Osteoblast (primary cell): ENCODE measurements around the gene CDKN3. TPM values are rescaled to one million over a fixed set of nuclear protein-coding genes. Genes with fewer than 3 reads are reported as not detected.
"Not testable (repeated sequence)": the region's sequence is repeated elsewhere in the genome, so short reads cannot be mapped to it uniquely, and the experiment has no call there.

ENCODE experiments used
- DNase-seq: peaks from one replicate; pipeline ENCODE4 v3.0.0; 2011; ENCODE audit warnings: low spot score, mixed read lengths; ENCODE audit not compliant: insufficient read length; ENCODE audit errors: missing footprints
- H2AFZ ChIP-seq: 2 replicates; pipeline ENCODE4 v1.6.0; 2011; ENCODE audit warnings: mild to moderate bottlenecking, low read length
- H3K27ac ChIP-seq: 2 replicates; pipeline ENCODE4 v1.5.1; 2011; ENCODE audit warnings: mild to moderate bottlenecking, low read depth, low read length, moderate library complexity
- H3K27me3 ChIP-seq: 2 replicates; pipeline ENCODE4 v1.6.0; 2012; ENCODE audit warnings: mild to moderate bottlenecking, control low read depth, inconsistent platforms, low read length, moderate library complexity; ENCODE audit not compliant: insufficient read depth
- H3K36me3 ChIP-seq: 2 replicates; pipeline ENCODE4 v1.5.1; 2011; ENCODE audit warnings: mild to moderate bottlenecking, low read length, control low read depth, moderate library complexity; ENCODE audit not compliant: insufficient read depth
- H3K4me1 ChIP-seq: 2 replicates; pipeline ENCODE4 v1.5.1; 2011; ENCODE audit warnings: mild to moderate bottlenecking, low read length, control low read depth, moderate library complexity; ENCODE audit not compliant: insufficient read depth
- H3K4me2 ChIP-seq: 2 replicates; pipeline ENCODE4 v1.6.0; 2011; ENCODE audit warnings: mild to moderate bottlenecking, low read length; ENCODE audit not compliant: insufficient read depth
- H3K4me3 ChIP-seq: fragments of 200-600 bp; sonication (generic); 3 replicates; pipeline ENCODE4 v1.5.1; 2012; ENCODE audit warnings: mild to moderate bottlenecking, low read length, inconsistent platforms; ENCODE audit not compliant: insufficient read depth
- H3K79me2 ChIP-seq: 2 replicates; pipeline ENCODE4 v1.6.0; 2012; ENCODE audit warnings: mild to moderate bottlenecking, low read length, control low read depth, inconsistent platforms; ENCODE audit not compliant: insufficient read depth
- H3K9me3 ChIP-seq: 2 replicates; pipeline ENCODE4 v1.5.1; 2011; ENCODE audit warnings: low read depth, low read length, control low read depth
- H4K20me1 ChIP-seq: 2 replicates; pipeline ENCODE4 v1.6.0; 2012; ENCODE audit warnings: mild to moderate bottlenecking, low read length, control low read depth; ENCODE audit not compliant: insufficient read depth
- total RNA-seq: library from RNA; depleted of rRNA; stranded (reverse); fragments of >200 nt; gene quantifications from 2 replicates; pipeline ENCODE4 v1.2.3, GENCODE V29; 2012
- TF ChIP-seq, protein P1 (sequence below): IDR thresholded peaks from 2 replicates; pipeline ENCODE4 v1.5.1; 2011; ENCODE audit warnings: mild to moderate bottlenecking, low read depth, low read length, moderate library complexity; ENCODE audit errors: extremely low read depth

Gene CDKN3
- total RNA-seq, 1 donor: 7.6 TPM

DNA sequence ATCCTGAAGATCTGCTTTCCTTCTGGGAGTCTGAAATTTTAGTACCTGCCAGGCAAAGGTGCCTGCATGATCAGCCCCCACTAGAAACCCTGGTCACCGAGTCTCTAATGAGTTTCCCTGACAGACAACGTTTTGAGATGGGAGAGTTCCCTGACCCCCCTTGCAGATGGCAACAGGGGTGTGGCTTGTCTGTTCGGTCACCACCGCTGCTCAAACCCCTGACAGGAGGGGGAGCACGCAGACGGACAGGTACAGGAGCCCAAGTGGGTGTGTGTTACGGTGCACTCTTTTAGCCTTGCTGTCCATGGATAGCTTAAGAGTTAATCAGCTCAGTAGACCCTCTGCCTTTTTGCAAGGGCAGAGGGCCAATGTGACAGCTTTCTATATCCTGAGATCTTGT lies 19.3 kb upstream of the CDKN3 start:
- no peaks in the 10 kb centered on the region for H4K20me1 ChIP-seq
- H3K36me3 ChIP-seq: no peaks in the 10 kb centered on the region
- H2AFZ ChIP-seq: no peak overlapping the region
- H3K4me3 ChIP-seq: no peak overlapping the region
- no peak overlapping the region for H3K4me2 ChIP-seq
- TF ChIP-seq, protein P1, sequence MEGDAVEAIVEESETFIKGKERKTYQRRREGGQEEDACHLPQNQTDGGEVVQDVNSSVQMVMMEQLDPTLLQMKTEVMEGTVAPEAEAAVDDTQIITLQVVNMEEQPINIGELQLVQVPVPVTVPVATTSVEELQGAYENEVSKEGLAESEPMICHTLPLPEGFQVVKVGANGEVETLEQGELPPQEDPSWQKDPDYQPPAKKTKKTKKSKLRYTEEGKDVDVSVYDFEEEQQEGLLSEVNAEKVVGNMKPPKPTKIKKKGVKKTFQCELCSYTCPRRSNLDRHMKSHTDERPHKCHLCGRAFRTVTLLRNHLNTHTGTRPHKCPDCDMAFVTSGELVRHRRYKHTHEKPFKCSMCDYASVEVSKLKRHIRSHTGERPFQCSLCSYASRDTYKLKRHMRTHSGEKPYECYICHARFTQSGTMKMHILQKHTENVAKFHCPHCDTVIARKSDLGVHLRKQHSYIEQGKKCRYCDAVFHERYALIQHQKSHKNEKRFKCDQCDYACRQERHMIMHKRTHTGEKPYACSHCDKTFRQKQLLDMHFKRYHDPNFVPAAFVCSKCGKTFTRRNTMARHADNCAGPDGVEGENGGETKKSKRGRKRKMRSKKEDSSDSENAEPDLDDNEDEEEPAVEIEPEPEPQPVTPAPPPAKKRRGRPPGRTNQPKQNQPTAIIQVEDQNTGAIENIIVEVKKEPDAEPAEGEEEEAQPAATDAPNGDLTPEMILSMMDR: no peak
- H3K27ac ChIP-seq: no peak overlapping the region
- no peaks in the 10 kb centered on the region for H3K9me3 ChIP-seq
- peaks cover 23% of the 10 kb centered on the region for H3K27me3 ChIP-seq
- H3K4me1 ChIP-seq: peaks cover 8% of the 10 kb centered on the region
- no peaks in the 10 kb centered on the region for H3K79me2 ChIP-seq
- no peak for DNase-seq

DNA sequence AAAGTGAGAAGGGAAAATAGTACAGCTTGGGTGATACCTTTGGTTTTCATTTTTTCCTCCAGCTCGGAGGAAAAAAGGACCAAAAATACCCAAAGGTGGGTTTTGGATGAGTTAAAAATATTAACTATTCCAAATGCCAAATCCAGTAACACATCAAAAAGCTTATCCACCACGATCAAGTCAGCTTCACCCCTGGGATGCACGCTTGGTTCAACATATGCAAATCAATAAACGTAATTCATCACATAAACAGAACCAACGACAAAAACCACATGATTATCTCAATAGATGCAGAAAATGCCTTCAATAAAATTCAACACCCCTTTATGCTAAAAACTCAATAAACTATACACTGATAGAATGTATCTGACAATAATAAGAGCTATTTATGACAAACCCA lies 17.9 kb upstream of the CDKN3 start:
- not testable (repeated sequence) for H3K27ac ChIP-seq, H2AFZ ChIP-seq, H3K79me2 ChIP-seq, DNase-seq, H4K20me1 ChIP-seq, H3K4me1 ChIP-seq, H3K36me3 ChIP-seq, H3K9me3 ChIP-seq, H3K4me3 ChIP-seq, H3K4me2 ChIP-seq
- H3K27me3 ChIP-seq: peaks cover 23% of the 10 kb centered on the region

DNA sequence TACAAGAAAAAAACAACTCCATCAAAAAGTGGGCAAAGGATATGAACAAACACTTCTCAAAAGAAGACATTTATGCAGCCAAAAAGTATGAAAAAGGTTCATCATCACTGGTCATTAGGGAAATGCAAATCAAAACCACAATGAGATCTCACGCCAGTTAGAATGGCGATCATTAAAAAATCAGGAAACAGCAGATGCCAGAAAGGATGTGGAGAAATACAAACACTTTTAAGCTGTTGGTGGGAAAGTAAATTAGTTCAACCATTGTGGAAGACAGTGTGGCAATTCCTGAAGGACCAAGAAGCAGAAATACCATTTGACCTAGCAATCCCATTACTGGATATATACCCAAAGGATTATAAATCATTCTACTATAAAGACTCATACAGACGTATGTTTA lies 16.2 kb upstream of the CDKN3 start:
- DNase-seq: not testable (repeated sequence)

DNA sequence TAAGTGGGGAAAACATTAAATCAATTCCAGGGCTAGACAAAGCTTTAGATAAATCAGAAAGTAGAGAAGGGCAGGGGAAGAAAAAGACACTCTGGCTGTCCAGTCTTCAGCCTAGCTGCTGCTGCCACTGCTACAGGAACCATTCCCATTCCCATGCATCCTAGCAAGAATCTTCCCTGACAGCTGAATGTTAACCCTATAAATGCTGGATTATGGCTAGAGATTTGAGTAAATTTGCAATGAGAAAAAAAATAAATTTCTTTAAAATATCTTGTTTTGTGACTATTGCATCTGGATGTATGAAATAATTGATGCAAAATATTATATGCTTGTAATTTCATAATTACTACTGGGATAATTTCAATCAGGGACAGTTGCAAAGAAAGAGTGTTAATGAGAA lies 15.0 kb upstream of the CDKN3 start:
- DNase-seq: no peak
- Histone ChIP-seq H3K4me3 (no peak overlapping the region), H3K9me3 (no peaks in the 10 kb centered on the region), H2AFZ (no peak overlapping the region), H3K27ac (no peak overlapping the region), H3K4me2 (no peak overlapping the region), H4K20me1 (no peaks in the 10 kb centered on the region), H3K4me1 (peaks cover 2% of the 10 kb centered on the region), H3K79me2 (no peaks in the 10 kb centered on the region), H3K27me3 (peaks cover 38% of the 10 kb centered on the region), H3K36me3 (no peaks in the 10 kb centered on the region)
- TF ChIP-seq, protein P1: no peak

More for the DNA sequence above, 16.2 kb upstream of the CDKN3 start:
- H3K36me3 ChIP-seq, H4K20me1 ChIP-seq, H3K4me3 ChIP-seq, H3K79me2 ChIP-seq, H3K27ac ChIP-seq, H3K4me1 ChIP-seq, H3K4me2 ChIP-seq, H2AFZ ChIP-seq, H3K9me3 ChIP-seq: not testable (repeated sequence)
- peaks cover 26% of the 10 kb centered on the region for H3K27me3 ChIP-seq

DNA sequence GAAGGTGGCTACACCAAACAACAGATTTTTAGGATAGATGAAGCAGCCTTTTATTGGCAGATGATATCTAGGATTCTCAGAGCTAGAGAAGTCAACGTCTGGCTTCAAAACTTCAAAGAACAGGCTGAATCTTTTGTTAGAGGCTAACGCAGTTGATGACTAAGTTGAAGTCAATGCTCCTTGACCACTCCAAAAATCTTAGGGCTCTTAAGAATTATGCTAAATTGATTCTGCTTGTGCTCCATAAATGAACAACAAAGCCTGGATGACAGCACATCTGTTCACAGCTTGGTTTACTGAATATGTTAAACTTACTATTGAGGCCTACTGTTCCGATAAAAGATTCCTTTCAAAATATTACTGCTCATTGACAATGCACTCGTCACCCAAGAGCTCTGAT lies 13.0 kb upstream of the CDKN3 start:
- Histone ChIP-seq H3K4me2 (no peak overlapping the region), H3K27ac (no peak overlapping the region), H3K27me3 (peaks cover 25% of the 10 kb centered on the region), H3K4me1 (peaks cover 2% of the 10 kb centered on the region), H3K9me3 (no peaks in the 10 kb centered on the region), H4K20me1 (no peaks in the 10 kb centered on the region), H3K36me3 (no peaks in the 10 kb centered on the region), H3K79me2 (no peaks in the 10 kb centered on the region), H3K4me3 (no peak overlapping the region), H2AFZ (no peak overlapping the region)
- TF ChIP-seq, protein P1: no peak
- DNase-seq: no peak
